ENCODE data around the gene CACNB2.

CACNB2 gene

GRCh38 chr10:18230794-18231193 is 90.6 kb downstream of the CACNB2 start:
- DNase-seq (ENCODE audit: low read depth in 2 of 2): no peak

GRCh38 chr10:18231480-18231879 is 91.3 kb downstream of the CACNB2 start:
- DNase-seq (ENCODE audit: low read depth in 2 of 2): no peak

- no peak for DNase-seq (ENCODE audit: low read depth in 2 of 2)
Observed at GRCh38 chr10:18233775-18234174, 93.6 kb downstream of the CACNB2 start.

- no peak for DNase-seq (ENCODE audit: low read depth in 2 of 2)
Observed at GRCh38 chr10:18235477-18235876, 95.3 kb downstream of the CACNB2 start.

- no peak for DNase-seq (ENCODE audit: low read depth in 2 of 2)
Observed at GRCh38 chr10:18236756-18237155, 96.5 kb downstream of the CACNB2 start.

GRCh38 chr10:18238870-18239485 is 98.8 kb downstream of the CACNB2 start:
- no peak for DNase-seq (ENCODE audit: low read depth in 2 of 2)

- no peak for DNase-seq (ENCODE audit: low read depth in 2 of 2)
Observed at GRCh38 chr10:18240185-18240882, 100.1 kb downstream of the CACNB2 start.

GRCh38 chr10:18246967-18247366 is 106.7 kb downstream of the CACNB2 start:
- no peak for DNase-seq (ENCODE audit: low read depth in 2 of 2)

- no peak for DNase-seq (ENCODE audit: low read depth in 2 of 2)
Observed at GRCh38 chr10:18252086-18252485, 111.9 kb downstream of the CACNB2 start.

GRCh38 chr10:18254086-18254485 is 113.9 kb downstream of the CACNB2 start:
- DNase-seq (ENCODE audit: low read depth in 2 of 2): no peak

- DNase-seq (ENCODE audit: low read depth in 2 of 2): no peak
Observed at GRCh38 chr10:18254692-18255091, 114.5 kb downstream of the CACNB2 start.

- DNase-seq (ENCODE audit: low read depth in 2 of 2): no peak
Observed at GRCh38 chr10:18260310-18260922, 120.2 kb downstream of the CACNB2 start.

GRCh38 chr10:18261063-18261610 is 120.9 kb downstream of the CACNB2 start:
- DNase-seq (ENCODE audit: low read depth in 2 of 2): no peak

GRCh38 chr10:18261768-18262231 is 121.6 kb downstream of the CACNB2 start:
- DNase-seq (ENCODE audit: low read depth in 2 of 2): no peak

- DNase-seq (ENCODE audit: low read depth in 2 of 2): no peak
Observed at GRCh38 chr10:18264466-18265050, 124.3 kb downstream of the CACNB2 start.

GRCh38 chr10:18268005-18268404 is 127.8 kb downstream of the CACNB2 start:
- no peak for DNase-seq (ENCODE audit: low read depth in 2 of 2)

- no peak for DNase-seq (ENCODE audit: low read depth in 2 of 2)
Observed at GRCh38 chr10:18271491-18271890, 131.3 kb downstream of the CACNB2 start.

- DNase-seq (ENCODE audit: low read depth in 2 of 2): no peak
Observed at GRCh38 chr10:18273039-18273438, 132.8 kb downstream of the CACNB2 start.

- no peak for DNase-seq (ENCODE audit: low read depth in 2 of 2)
Observed at GRCh38 chr10:18278181-18278580, 138.0 kb downstream of the CACNB2 start.

GRCh38 chr10:18279173-18279572 is 138.9 kb downstream of the CACNB2 start:
- DNase-seq (ENCODE audit: low read depth in 2 of 2): no peak

GRCh38 chr10:18282094-18282493 is 141.9 kb downstream of the CACNB2 start:
- DNase-seq (ENCODE audit: low read depth in 2 of 2): no peak

- DNase-seq (ENCODE audit: low read depth in 2 of 2): no peak
Observed at GRCh38 chr10:18290651-18291313, 150.6 kb downstream of the CACNB2 start.
